Spleen (tissue), 11 donors: ENCODE data around the gene IL9. TPM values are rescaled to one million over a fixed set of nuclear protein-coding genes. Genes with fewer than 3 reads are reported as not detected.

Source experiments
- DNase-seq: peaks from one replicate; pipeline ENCODE4 v3.0.0-alpha.2; 2020
- H3K27ac ChIP-seq, 8 donors: fragments of 200-600 bp; sonication (generic) in 7 of 8; 1 replicate in 4 of 8; 2 replicates in 4 of 8; pipeline versions ENCODE4 v1.5.0 to v1.8.0; 2016 to 2021; ENCODE audit warnings: inconsistent platforms in 4 of 8, mild to moderate bottlenecking in 4 of 8, moderate library complexity in 1 of 8
- H3K27me3 ChIP-seq, 7 donors: fragments of 200-600 bp; sonication (generic) in 6 of 7; replicated peaks in 1 of 7; 1 replicate in 4 of 7; 2 replicates in 3 of 7; pipeline versions ENCODE4 v1.5.0 to v1.8.0; 2016 to 2021; ENCODE audit warnings: inconsistent platforms in 3 of 7, mild to moderate bottlenecking in 1 of 7
- H3K36me3 ChIP-seq, 6 donors: fragments of 200-600 bp; sonication (generic) in 5 of 6; 1 replicate in 4 of 6; 2 replicates in 2 of 6; pipeline versions ENCODE4 v1.5.0 to v1.8.0; 2016 to 2021; ENCODE audit warnings: inconsistent platforms in 2 of 6
- H3K4me1 ChIP-seq, 6 donors: fragments of 200-600 bp; sonication (generic) in 5 of 6; 1 replicate in 3 of 6; 2 replicates in 3 of 6; pipeline versions ENCODE4 v1.5.0 to v1.8.0; 2016 to 2021; ENCODE audit warnings: inconsistent platforms in 3 of 6
- H3K4me3 ChIP-seq, 8 donors: fragments of 200-600 bp; sonication (generic) in 7 of 8; 1 replicate in 4 of 8; 2 replicates in 4 of 8; pipeline versions ENCODE4 v1.5.0 to v1.8.0; 2016 to 2021; ENCODE audit warnings: inconsistent platforms in 4 of 8, mild to moderate bottlenecking in 4 of 8, moderate library complexity in 2 of 8
- H3K9me3 ChIP-seq, 8 donors: fragments of 200-600 bp; sonication (generic) in 7 of 8; 1 replicate in 4 of 8; 2 replicates in 4 of 8; pipeline versions ENCODE4 v1.5.0 to v1.8.0; 2016 to 2021; ENCODE audit warnings: inconsistent platforms in 4 of 8
- CTCF ChIP-seq, 11 experiments: fragments of 200-600 bp in 7 of 11; fragments of 450-650 bp in 4 of 11; sonication (generic) in 4 of 11; IDR thresholded peaks in 8 of 11; conservative IDR thresholded peaks in 3 of 11; 1 replicate in 7 of 11; 2 replicates in 4 of 11; pipeline versions ENCODE4 v1.4.0 to v1.8.0; 2016 to 2021; ENCODE audit warnings: antibody characterized with exemption in 11 of 11, inconsistent platforms in 4 of 11, mild to moderate bottlenecking in 1 of 11
- POLR2A ChIP-seq, 3 donors: fragments of 450-650 bp; IDR thresholded peaks; one replicate each; pipeline ENCODE4 v1.5.1; 2017; ENCODE audit warnings: antibody characterized with exemption in 3 of 3, mild to moderate bottlenecking in 1 of 3
- POLR2AphosphoS5 ChIP-seq, 3 donors: sonication (generic); formaldehyde crosslinking; IDR thresholded peaks; one replicate each; pipeline ENCODE4 v1.5.1; 2017; ENCODE audit warnings: antibody characterized with exemption in 3 of 3
- WGBS, 5 donors: extraction: QIAGEN DNeasy Blood & Tissue Kit in 3 of 5; methylation state at CpG; one replicate each; pipeline versions ENCODE4 v1.1.5 to v1.1.7; 2013 to 2018; 5-methylcytosine and 5-hydroxymethylcytosine counted together
- intact Hi-C: fragments of 100-400 bp; cut with DNase I; formaldehyde crosslinking; loops from one replicate; pipeline ENCODE4 v1.15.0; 2023; ENCODE audit warnings: low total_unique reads
- polyA plus RNA-seq, 3 donors: library from polyadenylated mRNA; stranded (reverse); fragments of 200-250 nt; gene quantifications; one replicate each; pipeline ENCODE4 v1.2.1, GENCODE V29; 2013
- total RNA-seq, 7 donors: library from RNA; depleted of rRNA in 3 of 7; stranded (reverse); fragments of >200 nt in 3 of 7; fragmentation: NEBNext Ultra II Directional in 4 of 7; extraction: Animal tissue kit (Norgen Biotek cat#: 25700) in 4 of 7; gene quantifications; one replicate each; pipeline versions ENCODE4 v1.1.0 to v1.2.1, GENCODE V29; 2016 to 2021
- donor health status: healthy with polysubstance abuse.
- donor health status: DM: no; HTN: no; CAD: no; lungs with moderate emphysema.
- donor health status: DM: no; HTN: no; CAD: no.
- donor health status: Bipolar disorder and iron deficiency.
- donor health status: healthy.
- donor health status: DM: no; HTN: no; CAD: no.
- donor health status: DM: yes; HTN: yes; CAD: no.

IL9 gene
- total and polyA plus RNA-seq, 10 donors: not detected

DNA sequence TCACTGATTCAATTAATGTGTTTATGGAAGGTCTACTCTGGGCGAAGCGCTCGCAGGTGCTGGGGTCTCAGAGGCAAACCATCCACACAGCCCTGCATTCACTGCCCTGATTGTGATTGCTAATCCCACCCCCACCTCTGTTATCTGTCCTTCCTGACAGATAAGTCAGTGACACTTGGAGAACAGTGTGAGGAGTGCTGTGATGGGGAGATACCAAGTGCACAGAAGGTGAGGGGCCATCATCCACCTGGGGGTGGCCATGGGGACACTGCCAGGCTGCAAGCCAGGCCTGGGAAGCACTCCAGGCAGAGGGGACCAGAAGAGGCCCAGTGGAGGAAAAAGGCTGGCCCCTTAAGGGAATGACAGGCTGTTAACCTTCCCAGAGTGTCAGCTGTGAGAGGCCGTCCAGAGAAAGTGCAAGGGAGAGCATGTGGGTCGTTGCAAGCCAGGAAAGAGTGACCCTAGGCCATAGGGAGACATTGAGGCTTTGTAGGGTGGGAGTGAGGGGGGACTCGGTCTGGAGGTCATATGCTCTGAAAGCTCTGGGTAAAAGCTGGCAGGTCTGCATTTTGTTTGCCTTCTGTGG is 18.0 kb downstream of the IL9 start:
- no peak overlapping the region for H3K27ac ChIP-seq
- no peak for TF ChIP-seq CTCF (IDR thresholded peaks at IDR 0.05 in 8 of 11, conservative IDR thresholded peaks at IDR 0.05 in 3 of 11)
- no peak for TF ChIP-seq POLR2AphosphoS5 (IDR thresholded peaks at IDR 0.05)
- TF ChIP-seq POLR2A (IDR thresholded peaks at IDR 0.05): no peak
- intact Hi-C loops: no loop called here
- peaks cover 0 to 38% (median 0%) of the 10 kb centered on the region in 7 donors for H3K27me3 ChIP-seq
- H3K9me3 ChIP-seq: no peaks in the 10 kb centered on the region
- no peaks in the 10 kb centered on the region for H3K4me1 ChIP-seq
- DNase-seq: no peak
- no peak overlapping the region for H3K4me3 ChIP-seq
- H3K36me3 ChIP-seq: no peaks in the 10 kb centered on the region
- 68 to 78% (median 72%) methylated on average over 6 of the region's 6 CpGs for WGBS, 5 donors

DNA sequence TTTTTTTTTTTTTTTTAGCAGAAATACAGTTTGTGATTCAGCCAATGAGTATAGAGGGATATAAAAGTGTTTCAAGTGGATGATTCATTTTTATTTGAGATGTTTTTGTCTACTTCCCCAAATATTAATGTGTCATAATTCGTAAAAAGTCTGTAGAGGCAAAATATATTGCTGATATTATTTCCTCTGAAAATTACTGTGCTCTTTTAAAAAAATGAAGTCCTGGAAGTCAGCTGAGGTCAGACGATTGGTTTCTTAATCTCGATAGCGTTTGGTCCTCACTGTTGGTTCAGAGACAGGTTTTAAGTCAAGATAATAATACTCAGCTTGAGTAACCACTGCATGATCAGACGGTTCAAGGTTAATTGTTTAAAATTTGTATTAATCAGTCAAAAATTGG is 19.5 kb downstream of the IL9 start:
- TF ChIP-seq CTCF (IDR thresholded peaks at IDR 0.05 in 8 of 11, conservative IDR thresholded peaks at IDR 0.05 in 3 of 11) (no peak), POLR2A (IDR thresholded peaks at IDR 0.05) (no peak), POLR2AphosphoS5 (IDR thresholded peaks at IDR 0.05) (no peak)
- Histone ChIP-seq H3K9me3 (no peaks in the 10 kb centered on the region), H3K36me3 (no peaks in the 10 kb centered on the region), H3K27me3 (peaks cover 0 to 28% (median 0%) of the 10 kb centered on the region in 7 donors), H3K27ac (no peak overlapping the region), H3K4me1 (no peaks in the 10 kb centered on the region), H3K4me3 (no peak overlapping the region)
- intact Hi-C loops: no loop called here
- no peak for DNase-seq
- WGBS, 5 donors: 47 to 62% (median 58%) methylated on average over 5 of the region's 5 CpGs

DNA sequence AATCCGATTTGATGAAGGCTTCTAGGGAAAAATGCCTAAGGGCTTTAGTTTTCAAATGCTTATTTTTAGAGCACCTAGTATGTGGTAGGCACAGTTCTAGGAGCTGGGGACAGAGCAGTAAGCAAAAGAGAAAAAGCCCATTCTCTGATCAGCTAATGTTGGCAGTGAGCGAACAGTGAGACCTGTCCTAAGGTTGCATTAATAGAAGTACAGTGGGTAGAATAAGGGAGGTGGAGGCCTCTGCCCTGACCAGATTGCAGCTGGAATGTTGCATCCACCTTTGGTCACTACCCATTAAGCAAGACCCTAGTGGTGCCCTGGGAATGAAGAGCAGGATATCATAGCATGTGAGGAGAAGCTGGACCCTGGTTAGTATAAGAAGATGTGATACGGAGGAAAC is 20.1 kb downstream of the IL9 start:
- Histone ChIP-seq H3K4me3 (no peak overlapping the region), H3K4me1 (no peaks in the 10 kb centered on the region), H3K9me3 (no peaks in the 10 kb centered on the region), H3K36me3 (no peaks in the 10 kb centered on the region), H3K27ac (no peak overlapping the region), H3K27me3 (peaks cover 0 to 23% (median 0%) of the 10 kb centered on the region in 7 donors)
- whole genome bisulfite sequencing, 5 donors: 89 to 93% (median 90%) methylated on average over 3 of the region's 3 CpGs
- intact Hi-C loops: no loop called here
- TF ChIP-seq POLR2A (IDR thresholded peaks at IDR 0.05) (no peak), CTCF (IDR thresholded peaks at IDR 0.05 in 8 of 11, conservative IDR thresholded peaks at IDR 0.05 in 3 of 11) (no peak), POLR2AphosphoS5 (IDR thresholded peaks at IDR 0.05) (no peak)
- DNase-seq: no peak

- Histone ChIP-seq H3K27me3 (peaks cover 0 to 16% (median 0%) of the 10 kb centered on the region in 7 donors), H3K4me1 (no peaks in the 10 kb centered on the region), H3K9me3 (no peaks in the 10 kb centered on the region), H3K36me3 (no peaks in the 10 kb centered on the region), H3K4me3 (no peak overlapping the region), H3K27ac (no peak overlapping the region)
- DNase-seq: peak; percentile 56
- intact Hi-C loops: no loop called here
- 63 to 75% (median 67%) methylated on average over 3 of the region's 3 CpGs for WGBS, 5 donors
- TF ChIP-seq POLR2AphosphoS5 (IDR thresholded peaks at IDR 0.05) (no peak), CTCF (IDR thresholded peaks at IDR 0.05 in 8 of 11, conservative IDR thresholded peaks at IDR 0.05 in 3 of 11) (no peak), POLR2A (IDR thresholded peaks at IDR 0.05) (no peak)
Measured at GRCh38 chr5:135874461-135874860, 21.2 kb downstream of the IL9 start.
